ENCODE results near the gene SAMSN1. TPM values are rescaled to one million over a fixed set of nuclear protein-coding genes. Genes with fewer than 3 reads are reported as not detected.

Gene SAMSN1
- total and polyA plus RNA-seq, 2 of the 8 experiments (the other 6 are each of a cell fraction or from before 2014, with no cell fraction given) = 0.50 to 3.0 TPM

- H4K20me1 ChIP-seq (replicated peaks in 1 of 2; ENCODE audit: control insufficient read depth in 1 of 2, insufficient read depth in 2 of 2, low read length in 2 of 2) = no peaks in the 10 kb centered on the region
- no peaks in the 10 kb centered on the region for H3K27me3 ChIP-seq (replicated peaks in 1 of 4; ENCODE audit: control insufficient read depth in 3 of 4, extremely low read depth in 1 of 4, insufficient read depth in 3 of 4, low read length in 3 of 4)
- no peak overlapping the region for H3K4ac ChIP-seq (replicated peaks; ENCODE audit: insufficient read length, low read depth, low read length)
- 86% methylated on average over 7 of the region's 7 CpGs; no CpG with 5 or more reads in 1 of the 2 experiments for WGBS, 2 experiments (ENCODE audit: extremely low coverage in 1 of 2, insufficient coverage in 1 of 2, insufficient read length in 1 of 2, insufficient replicate concordance in 2 of 2, low coverage in 1 of 2, low lambda C conversion rate in 2 of 2, missing lambda C conversion rate in 1 of 2)
- no peak overlapping the region for H3K56ac ChIP-seq (replicated peaks; ENCODE audit: insufficient read length, low read depth, low read length)
- no peak overlapping the region for H2BK120ac ChIP-seq (replicated peaks; ENCODE audit: low read depth, low read length)
- no peak overlapping the region for H4K5ac ChIP-seq (ENCODE audit: insufficient read length, low read depth, low read length)
- H3K4me1 ChIP-seq (replicated peaks in 1 of 4; ENCODE audit: control insufficient read depth in 3 of 4, insufficient read depth in 4 of 4, low read length in 3 of 4) = no peaks in the 10 kb centered on the region
- H2BK15ac ChIP-seq (ENCODE audit: low read length) = no peak overlapping the region
- no peak for FAIRE-seq
- no peak overlapping the region for H2BK5ac ChIP-seq (ENCODE audit: low read depth, low read length)
- H4K8ac ChIP-seq (ENCODE audit: extremely low read depth, insufficient read depth, low read length) = no peak overlapping the region
- H2BK20ac ChIP-seq (ENCODE audit: low read length) = no peak overlapping the region
- H3K23ac ChIP-seq (ENCODE audit: insufficient read length) = no peak overlapping the region
- H3K36me3 ChIP-seq (ENCODE audit: control insufficient read depth in 2 of 4, insufficient read depth in 4 of 4, low read length in 3 of 4) = no peaks in the 10 kb centered on the region
- no peaks in the 10 kb centered on the region for H3K23me2 ChIP-seq (ENCODE audit: low read depth, low read length)
- H2AK5ac ChIP-seq (ENCODE audit: low read depth, low read length) = no peak overlapping the region
- no peak overlapping the region for H2BK12ac ChIP-seq (ENCODE audit: low read depth, low read length)
- H3K27ac ChIP-seq (ENCODE audit: low read depth, low read length) = no peak overlapping the region
- ChIA-PET POLR2A (ENCODE audit: partially characterized antibody) (no interaction called here), CTCF (ENCODE audit: partially characterized antibody) (no interaction called here)
- H3K4me2 ChIP-seq (ENCODE audit: insufficient read depth in 1 of 2, low read depth in 2 of 2, low read length in 2 of 2) = no peak overlapping the region
- no peak overlapping the region for H2AFZ ChIP-seq (ENCODE audit: low read length)
- no peak overlapping the region for H3K4me3 ChIP-seq (ENCODE audit: extremely low read depth in 1 of 4, insufficient read depth in 2 of 4, low read depth in 3 of 4, low read length in 4 of 4)
- DNase-seq (ENCODE audit: low read depth in 1 of 2, low spot score in 2 of 2) = no peak
- no peaks in the 10 kb centered on the region for H3K9me3 ChIP-seq (ENCODE audit: insufficient read depth in 2 of 2, low read depth in 1 of 2, low read length in 1 of 2)
- H3K18ac ChIP-seq (ENCODE audit: extremely low read depth, low read length) = no peak overlapping the region
- H3K79me1 ChIP-seq (ENCODE audit: low read depth, low read length) = no peaks in the 10 kb centered on the region
- TF ChIP-seq NANOG (IDR thresholded peaks at IDR 0.05; ENCODE audit: insufficient read depth, low read depth, low read length, poor library complexity, severe bottlenecking) = no peak
- no peak for TF ChIP-seq CBX8 (IDR thresholded peaks at IDR 0.05; ENCODE audit: borderline replicate concordance, low read depth, low read length)
- TF ChIP-seq MAX (IDR thresholded peaks at IDR 0.05) = no peak
- TF ChIP-seq SP1 (IDR thresholded peaks at IDR 0.05; ENCODE audit: low read depth, low read length) = no peak
- no peak for TF ChIP-seq TBP (IDR thresholded peaks at IDR 0.05; ENCODE audit: low read depth, low read length)
- TF ChIP-seq SIN3A (conservative IDR thresholded peaks at IDR 0.05 in 1 of 2, IDR thresholded peaks at IDR 0.05 in 1 of 2; ENCODE audit: low read depth in 1 of 2, low read length in 2 of 2) = no peak
- no peak for TF ChIP-seq TAF1 (IDR thresholded peaks at IDR 0.05; ENCODE audit: low read depth, low read length)
- TF ChIP-seq MAFK (IDR thresholded peaks at IDR 0.05; ENCODE audit: low read depth, low read length) = no peak
- no peak for TF ChIP-seq CREB1 (IDR thresholded peaks at IDR 0.05)
- no peak overlapping the region for H3K14ac ChIP-seq (ENCODE audit: insufficient read length)
- no peak overlapping the region for H4K91ac ChIP-seq (replicated peaks; ENCODE audit: insufficient read length, low read length)
- H3K79me2 ChIP-seq (ENCODE audit: control insufficient read depth in 1 of 2, insufficient read depth in 2 of 2, low read length in 2 of 2) = no peaks in the 10 kb centered on the region
- no peak overlapping the region for H3K9ac ChIP-seq (replicated peaks in 1 of 4; ENCODE audit: extremely low read depth in 1 of 4, low read depth in 3 of 4, low read length in 3 of 4)
These were observed 21.5 kb upstream of the SAMSN1 start for GRCh38 chr21:14567331-14568279.

All from H1 (cell line).